ENCODE results near the gene PWWP2B.

PWWP2B gene

GRCh38 chr10:132420469-132420980, 23.5 kb downstream of the PWWP2B start:
- H3K4me3 ChIP-seq (ENCODE audit: low read depth, low read length) = no peak overlapping the region
- DNase-seq (ENCODE audit: low read depth) = peak; percentile 80

GRCh38 chr10:132420981-132421846, 24.2 kb downstream of the PWWP2B start:
- DNase-seq (ENCODE audit: low read depth) = peak; percentile 92
- TF ChIP-seq POLR2A (IDR thresholded peaks at IDR 0.05; ENCODE audit: extremely low read depth, insufficient read length) = no peak
- TF ChIP-seq MAX (IDR thresholded peaks at IDR 0.05; ENCODE audit: low read depth, low read length) = peak; percentile 38; the same call in 1 of the 2 replicates
- peak; percentile 66 for TF ChIP-seq MYC (IDR thresholded peaks at IDR 0.05; ENCODE audit: low read depth, low read length)
- peak overlapping the region; percentile 34 for H3K4me3 ChIP-seq (ENCODE audit: low read depth, low read length)

More at GRCh38 chr10:132420469-132420980, 23.5 kb downstream of the PWWP2B start:
- TF ChIP-seq MAX (IDR thresholded peaks at IDR 0.05; ENCODE audit: low read depth, low read length) = 0 out of 2 replicates have a peak, but pooled peaks have one; percentile 6
- no peak for TF ChIP-seq MYC (IDR thresholded peaks at IDR 0.05; ENCODE audit: low read depth, low read length)

- DNase-seq (ENCODE audit: low read depth) = peak; percentile 86
- no peak for TF ChIP-seq CTCF (IDR thresholded peaks at IDR 0.05; ENCODE audit: low read depth, low read length)
- no peak for TF ChIP-seq POLR2A (IDR thresholded peaks at IDR 0.05; ENCODE audit: extremely low read depth, insufficient read length)
- no peak for TF ChIP-seq MYC (IDR thresholded peaks at IDR 0.05; ENCODE audit: low read depth, low read length)
- peak; percentile 38; the same call in 1 of the 2 replicates for TF ChIP-seq MAX (IDR thresholded peaks at IDR 0.05; ENCODE audit: low read depth, low read length)
- peak overlapping the region; percentile 34 for H3K4me3 ChIP-seq (ENCODE audit: low read depth, low read length)
Measured at GRCh38 chr10:132421847-132422751, 25.1 kb downstream of the PWWP2B start.

GRCh38 chr10:132422903-132423825, 26.2 kb downstream of the PWWP2B start:
- DNase-seq (ENCODE audit: low read depth) = peak; percentile 74
- H3K4me3 ChIP-seq (ENCODE audit: low read depth, low read length) = peak overlapping the region; percentile 32
- peak; percentile 80 for TF ChIP-seq MYC (IDR thresholded peaks at IDR 0.05; ENCODE audit: low read depth, low read length)
- peak; percentile 96 for TF ChIP-seq MAX (IDR thresholded peaks at IDR 0.05; ENCODE audit: low read depth, low read length)
- no peak for TF ChIP-seq POLR2A (IDR thresholded peaks at IDR 0.05; ENCODE audit: extremely low read depth, insufficient read length)
- TF ChIP-seq CTCF (IDR thresholded peaks at IDR 0.05; ENCODE audit: low read depth, low read length) = no peak

- no peak overlapping the region for H3K4me3 ChIP-seq (ENCODE audit: low read depth, low read length)
- DNase-seq (ENCODE audit: low read depth) = no peak
- TF ChIP-seq MAX (IDR thresholded peaks at IDR 0.05; ENCODE audit: low read depth, low read length) (no peak), MYC (IDR thresholded peaks at IDR 0.05; ENCODE audit: low read depth, low read length) (no peak), POLR2A (IDR thresholded peaks at IDR 0.05; ENCODE audit: extremely low read depth, insufficient read length) (no peak), CTCF (IDR thresholded peaks at IDR 0.05; ENCODE audit: low read depth, low read length) (no peak)
Measured at GRCh38 chr10:132423966-132424861, 27.2 kb downstream of the PWWP2B start.

All from NB4 (cell line).